Activated gamma-delta T cell treated with anti-CD3 and anti-CD28 coated beads, Interleukin-2, amount 50 U/mL, for 16 hours (primary cell): ENCODE data around the gene NR2C2.
A peak's percentile ranks its signal among the peaks of the same experiment; 100 is the strongest.

Experiments
- DNase-seq: peaks from one replicate; pipeline ENCODE4 v3.0.0-alpha.2; 2020; ENCODE audit warnings: low read depth

NR2C2 gene

DNA sequence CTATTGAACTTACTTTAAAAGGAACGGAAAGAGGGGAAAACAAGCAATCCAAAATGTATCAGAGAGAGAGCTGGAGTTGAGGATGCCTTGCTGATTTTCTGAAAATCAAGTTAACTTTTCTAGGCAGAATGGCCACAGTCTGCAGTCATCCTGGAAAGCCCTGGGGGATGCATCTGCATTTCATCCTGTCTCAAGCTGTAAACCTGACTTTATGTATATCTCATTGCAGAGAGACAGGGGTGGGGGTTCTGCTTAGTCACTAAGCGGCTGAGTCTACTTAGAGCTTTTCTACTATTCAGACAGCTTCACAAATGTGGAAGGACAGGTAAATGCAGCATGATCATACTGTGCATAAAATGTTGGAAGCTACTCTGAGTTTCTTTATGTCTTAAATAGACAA is 76.3 kb downstream of the NR2C2 start:
- DNase-seq: no peak

DNA sequence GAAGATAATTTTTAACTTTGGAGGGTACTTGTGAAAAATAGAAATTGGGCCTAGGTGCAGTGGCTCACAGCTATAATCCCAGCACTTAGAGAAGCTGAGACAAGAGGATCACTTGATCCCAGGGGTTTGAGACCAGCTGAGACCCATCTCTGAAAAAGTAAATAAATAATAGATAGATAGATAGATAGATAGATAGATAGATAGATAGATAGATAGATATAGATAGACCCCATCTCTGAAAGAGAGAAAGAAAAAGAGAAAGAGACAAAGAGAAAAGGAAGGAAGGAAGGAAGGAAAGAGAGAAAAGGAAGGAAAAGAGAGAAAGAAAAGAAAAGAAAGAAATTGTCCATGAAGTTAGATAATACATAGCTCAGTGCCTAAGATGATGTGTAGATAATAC is 82.2 kb downstream of the NR2C2 start:
- DNase-seq: no peak

DNA sequence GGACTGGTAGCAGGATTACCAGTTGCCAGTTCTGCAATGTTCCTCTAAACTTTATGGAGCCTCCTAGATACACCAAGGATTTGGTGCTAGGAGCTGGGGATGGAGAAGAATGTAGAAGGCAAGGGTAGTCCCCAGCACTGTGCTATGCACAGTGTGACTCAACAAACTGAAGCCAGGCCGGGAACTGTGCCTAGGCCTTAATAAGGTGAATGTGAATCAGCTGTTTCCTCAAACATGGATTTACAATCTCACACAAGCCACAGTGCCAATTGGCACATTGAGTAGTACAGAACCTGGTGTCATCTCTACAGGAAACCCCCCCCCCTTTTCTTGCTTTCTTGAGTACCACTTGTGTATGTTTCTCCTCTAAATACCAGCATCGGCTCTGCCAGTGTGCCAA is 85.3 kb downstream of the NR2C2 start:
- DNase-seq: no peak

DNA sequence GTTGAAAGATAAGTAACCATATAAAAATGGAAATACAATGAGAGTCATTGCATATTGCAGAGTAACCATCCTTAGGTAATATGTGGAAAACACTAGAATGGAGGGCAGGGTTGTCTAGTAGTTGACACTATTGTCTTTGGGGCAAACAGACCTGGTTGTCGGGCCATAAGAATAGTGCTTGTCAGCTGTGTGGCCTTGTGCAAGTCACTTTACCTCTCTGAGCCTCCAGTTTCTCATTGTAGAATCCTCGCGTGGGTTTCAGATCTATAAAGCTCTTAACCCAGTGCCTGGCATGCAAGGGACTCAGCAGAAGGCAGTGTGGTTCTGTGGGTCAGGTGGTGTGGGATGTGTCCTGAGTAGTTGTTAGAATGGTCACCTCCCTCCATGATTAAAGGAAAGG is 85.7 kb downstream of the NR2C2 start:
- no peak for DNase-seq

DNA sequence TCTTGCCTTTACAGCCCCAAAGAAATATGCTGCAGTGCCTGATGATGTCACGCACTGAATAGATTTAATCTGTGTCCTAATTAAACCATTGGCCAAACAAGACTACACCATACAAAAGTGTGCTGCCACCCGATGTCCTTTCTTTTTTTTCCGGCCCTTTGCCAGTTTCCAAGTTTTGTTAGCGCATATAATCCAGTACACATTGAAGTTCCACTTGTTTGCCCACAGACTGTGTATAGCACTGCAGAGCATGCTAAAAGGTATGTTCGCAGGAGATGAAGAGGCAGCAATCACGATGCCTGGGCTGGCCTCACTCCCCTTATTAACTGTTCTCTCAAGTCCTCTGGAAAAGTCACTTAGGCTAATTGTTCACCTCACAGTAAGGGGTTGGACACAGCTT is 90.9 kb downstream of the NR2C2 start:
- DNase-seq: no peak

DNA sequence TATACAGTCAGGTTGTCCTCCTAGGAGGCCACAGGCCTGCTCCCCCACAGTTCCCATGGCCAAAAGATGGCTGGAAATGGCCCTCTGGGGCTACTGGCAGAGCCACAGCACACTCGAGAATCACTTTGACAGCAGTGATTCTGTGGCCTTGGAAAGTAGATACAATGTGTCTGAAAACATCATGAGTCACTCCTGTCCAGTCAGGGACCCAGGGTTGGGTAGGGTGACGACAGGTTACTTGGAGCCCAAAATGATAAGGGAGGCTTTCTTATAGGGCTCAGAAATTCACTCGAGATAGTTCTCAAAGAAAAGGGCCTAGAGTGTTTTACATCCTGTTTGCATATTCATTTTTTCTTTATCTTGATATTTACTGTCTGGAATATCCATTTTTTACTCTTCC is 93.5 kb downstream of the NR2C2 start:
- DNase-seq: no peak

DNA sequence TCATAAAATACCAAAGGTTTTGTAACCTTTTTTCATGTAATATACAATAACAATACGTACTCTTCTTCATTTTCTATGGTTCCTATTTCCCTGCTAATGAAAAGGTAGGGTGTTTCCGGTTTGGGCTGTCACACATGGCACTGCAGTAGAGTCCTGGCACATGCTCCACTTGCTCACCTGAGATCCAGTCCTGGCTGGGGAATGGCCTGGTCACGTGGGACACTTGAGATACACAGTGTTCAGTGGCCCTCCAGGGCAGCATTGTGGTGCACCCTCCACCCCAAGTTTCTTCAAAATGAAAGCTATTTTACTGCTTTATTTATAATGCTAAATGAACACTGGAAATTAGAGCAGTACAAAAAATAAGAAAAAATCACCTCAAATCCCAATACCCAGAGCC is 94.6 kb downstream of the NR2C2 start:
- no peak for DNase-seq

DNA sequence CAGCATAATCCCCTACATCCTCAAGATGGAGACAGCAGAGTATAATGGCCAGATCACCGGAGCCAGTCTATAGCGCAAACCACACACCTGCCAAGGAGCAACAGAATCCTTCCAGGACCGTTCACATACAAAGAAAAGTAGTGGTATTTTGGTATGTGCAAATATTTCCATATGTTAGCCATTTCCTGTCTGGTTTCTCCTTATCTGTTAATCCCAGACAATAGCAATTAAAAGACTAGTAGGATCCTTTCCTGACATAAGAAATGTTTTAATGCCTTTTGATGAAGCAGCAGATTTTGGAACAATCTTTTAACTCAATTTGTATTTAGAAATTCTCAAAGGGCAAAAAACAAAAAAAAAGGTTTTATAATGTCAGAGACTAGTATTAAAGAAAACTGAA is 95.6 kb downstream of the NR2C2 start:
- DNase-seq: no peak

DNA sequence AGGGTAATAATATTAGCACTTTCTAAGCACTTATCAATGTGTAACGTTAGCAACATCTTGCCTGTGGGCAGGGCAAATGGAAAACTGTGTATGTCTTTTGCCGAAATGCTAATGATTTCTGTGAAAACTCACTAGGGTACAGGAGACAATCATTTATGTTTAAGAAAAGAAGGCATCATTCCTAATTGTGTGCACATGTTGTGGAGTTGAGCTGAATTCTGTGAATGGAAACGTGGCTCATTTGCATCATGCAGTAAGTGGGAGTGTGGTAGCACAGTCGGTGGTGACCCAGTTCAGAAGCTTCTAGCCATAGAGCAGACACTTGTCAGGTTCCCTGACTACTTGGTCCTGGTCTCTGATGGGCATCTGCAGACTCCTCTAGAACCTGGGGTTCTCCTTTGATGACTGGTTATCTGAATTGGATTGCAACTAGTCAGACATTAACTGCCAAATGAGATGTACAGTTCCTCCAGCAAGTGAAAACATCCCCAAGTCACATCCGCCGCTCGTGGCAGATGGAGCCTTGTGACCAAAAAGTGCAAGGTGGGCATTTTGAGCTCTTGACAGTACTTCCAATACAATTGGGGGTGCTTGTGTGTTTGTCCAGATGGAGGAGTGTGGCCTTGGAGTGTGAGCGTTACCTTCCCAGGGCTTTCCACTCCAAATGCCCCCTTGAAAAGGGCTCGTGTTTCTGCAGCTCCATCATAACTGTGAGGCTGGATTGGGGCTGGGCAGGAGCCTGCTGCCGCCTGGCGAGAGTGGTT is 96.2 kb downstream of the NR2C2 start:
- DNase-seq: no peak

DNA sequence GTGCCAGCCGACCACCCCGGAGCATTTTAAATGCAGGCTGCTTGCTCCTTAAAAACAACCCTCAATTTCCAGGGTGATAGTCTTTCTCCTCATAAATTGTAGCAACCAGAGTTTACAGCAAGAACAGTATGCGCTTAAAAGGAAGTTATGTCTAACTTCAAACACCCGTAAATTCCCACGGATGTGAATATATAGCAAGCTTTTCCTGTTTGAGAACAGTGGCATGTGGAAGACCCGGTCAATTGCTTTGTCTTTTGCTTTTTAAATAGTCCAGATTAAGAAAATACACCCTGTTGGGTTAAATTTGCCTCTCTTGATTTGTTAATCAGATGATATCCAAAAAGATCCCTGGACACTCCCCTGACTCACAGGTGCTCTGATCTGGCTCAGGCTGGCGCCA is 96.9 kb downstream of the NR2C2 start:
- no peak for DNase-seq

DNA sequence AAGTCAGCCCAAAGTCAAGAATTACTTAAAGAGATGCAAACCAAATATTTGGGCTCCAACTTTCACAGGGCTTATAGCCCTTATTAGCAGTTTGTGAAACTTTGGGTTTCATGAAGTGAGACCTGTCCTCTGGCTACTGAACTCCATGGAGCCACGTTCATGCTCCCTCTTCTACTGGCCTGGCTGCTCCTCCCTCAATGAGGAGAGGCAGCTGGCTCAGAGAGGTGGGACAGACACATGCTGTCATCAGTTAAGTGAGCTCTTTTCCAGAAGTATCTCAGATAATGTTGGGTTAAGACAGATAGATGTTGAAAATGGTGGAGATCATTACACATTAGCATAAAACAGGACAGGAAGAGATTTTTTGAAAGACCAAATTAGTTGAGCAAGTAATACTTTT is 98.3 kb downstream of the NR2C2 start:
- no peak for DNase-seq

DNA sequence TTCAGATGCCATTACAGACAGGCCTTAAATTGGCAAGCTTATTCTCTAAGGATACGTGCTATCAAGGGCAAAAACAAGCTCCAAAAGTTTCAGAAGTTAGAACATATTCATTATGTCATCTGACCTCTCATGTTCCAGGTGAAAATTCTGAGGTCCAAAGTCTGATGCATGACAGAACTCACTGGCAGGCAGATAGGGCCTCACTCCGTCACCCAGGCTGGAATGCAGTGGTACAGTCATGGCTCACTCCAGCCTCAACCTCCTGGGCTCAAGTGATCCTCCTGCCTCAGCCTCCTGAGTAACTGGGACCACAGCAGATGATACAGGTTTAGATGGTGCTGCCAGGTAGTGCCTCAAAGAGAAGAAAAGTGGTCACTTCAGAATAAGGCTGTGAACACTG is 102.2 kb downstream of the NR2C2 start:
- DNase-seq: no peak

DNA sequence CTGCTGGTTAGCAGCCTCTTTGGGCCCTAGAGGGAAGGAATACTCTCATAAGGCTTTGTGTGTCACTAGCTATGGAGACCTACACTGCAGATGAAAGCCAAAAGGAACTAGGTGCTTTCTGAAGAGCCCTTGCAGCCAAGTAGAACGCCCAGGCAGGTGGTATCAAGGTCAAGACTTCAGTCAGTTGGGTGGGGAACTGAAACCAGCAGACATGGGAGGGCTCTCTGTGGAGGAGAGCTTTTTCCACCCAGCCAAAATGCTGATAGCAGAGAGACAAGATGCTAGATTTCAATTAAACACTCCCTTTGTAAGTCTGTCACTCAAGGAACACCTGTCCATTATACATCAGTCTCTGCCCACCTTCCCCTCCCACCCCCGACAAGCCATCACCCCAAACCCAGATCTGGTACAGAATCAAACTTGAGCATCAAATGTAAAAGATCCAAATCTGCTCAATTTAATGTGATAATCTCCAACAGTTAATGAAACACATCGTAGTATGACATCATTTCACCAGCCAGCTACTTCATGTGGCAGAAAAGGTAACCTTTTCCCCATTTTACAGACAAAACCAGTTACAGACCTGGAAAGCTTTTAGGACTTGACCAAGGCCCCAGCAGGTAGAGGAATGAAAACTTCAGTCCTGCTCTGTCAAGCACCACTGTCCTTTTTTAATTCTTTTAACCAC is 103.2 kb downstream of the NR2C2 start:
- DNase-seq: no peak

DNA sequence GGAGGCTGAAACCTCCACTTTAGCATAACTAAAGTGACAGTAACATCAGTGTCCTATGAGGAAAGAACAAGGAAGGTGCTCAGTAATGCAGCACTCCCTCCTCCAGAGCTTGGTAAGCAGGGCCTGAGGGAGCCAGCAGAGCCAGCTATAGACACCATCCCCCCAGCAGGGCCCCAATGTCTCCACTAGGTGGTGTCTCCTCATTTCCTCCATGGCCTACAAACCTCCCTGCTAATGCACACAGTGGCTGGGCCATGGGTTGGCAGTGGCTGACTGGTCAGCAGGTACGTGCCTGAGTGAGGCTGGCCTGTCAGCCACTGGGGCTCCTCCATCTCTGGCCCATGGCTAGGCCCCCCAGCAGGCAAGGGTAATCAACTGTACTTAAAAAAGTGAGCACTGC is 104.1 kb downstream of the NR2C2 start:
- DNase-seq: peak; percentile 16

DNA sequence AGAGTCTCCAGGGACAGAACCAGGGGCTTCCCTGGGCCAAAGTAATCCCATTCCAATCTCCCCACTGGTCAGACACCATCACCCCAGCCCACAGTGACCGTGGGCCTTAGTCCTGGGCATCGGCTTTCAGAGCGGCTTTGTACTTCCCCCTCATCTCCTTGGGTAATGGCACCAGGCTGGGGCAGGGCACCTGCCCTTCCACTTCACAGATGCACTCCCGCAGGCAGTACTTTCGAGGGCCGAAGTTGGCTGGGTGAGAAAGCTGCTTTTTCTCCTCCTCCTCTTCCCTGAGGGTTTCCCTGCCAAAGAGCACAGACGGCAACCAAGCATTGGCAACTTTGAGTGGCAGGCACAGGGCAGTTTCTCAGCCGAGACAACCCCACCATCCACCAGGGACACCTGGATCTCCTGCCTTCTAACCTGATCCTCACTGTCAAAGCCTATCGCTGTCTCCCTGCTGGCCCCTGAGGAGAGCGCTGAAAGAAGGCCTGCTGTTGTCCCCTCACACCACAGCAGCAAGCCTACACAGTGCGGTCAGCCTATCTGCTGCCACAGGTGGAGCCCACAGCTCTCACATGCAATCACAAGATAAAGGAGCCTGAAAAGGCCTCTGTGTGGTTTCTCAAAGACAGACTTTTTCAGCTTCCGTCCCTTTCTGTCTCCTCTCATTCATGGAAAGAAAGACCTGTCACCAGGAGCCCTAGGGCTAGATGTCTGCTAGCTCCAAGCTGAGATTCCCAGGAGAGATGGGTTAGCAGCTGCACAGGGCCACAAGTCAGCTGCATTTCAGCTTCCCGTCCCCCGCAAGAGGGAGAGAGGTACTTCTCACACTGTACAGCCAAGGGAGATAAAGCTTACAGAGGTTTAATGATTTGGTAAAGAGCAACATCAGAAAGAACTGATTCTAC is 105.2 kb downstream of the NR2C2 start:
- DNase-seq: no peak

DNA sequence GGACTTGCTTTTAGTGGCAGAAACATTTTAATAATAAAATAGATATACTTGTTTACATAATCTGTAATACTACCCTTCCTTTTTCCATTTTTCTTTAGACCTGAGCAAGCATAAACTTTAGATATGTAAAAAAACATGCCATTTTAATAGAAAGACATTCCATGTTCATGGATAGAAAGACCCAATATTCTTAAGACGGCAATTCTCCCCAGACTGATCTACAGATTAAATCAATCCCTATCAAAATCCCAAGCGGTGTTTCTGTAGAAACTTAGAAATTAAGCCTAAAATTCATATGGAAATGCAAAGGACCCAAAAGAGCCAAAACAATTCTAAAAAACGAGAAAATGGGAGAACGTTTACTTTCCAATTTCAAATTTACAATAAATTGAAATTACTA is 106.2 kb downstream of the NR2C2 start:
- DNase-seq: no peak

DNA sequence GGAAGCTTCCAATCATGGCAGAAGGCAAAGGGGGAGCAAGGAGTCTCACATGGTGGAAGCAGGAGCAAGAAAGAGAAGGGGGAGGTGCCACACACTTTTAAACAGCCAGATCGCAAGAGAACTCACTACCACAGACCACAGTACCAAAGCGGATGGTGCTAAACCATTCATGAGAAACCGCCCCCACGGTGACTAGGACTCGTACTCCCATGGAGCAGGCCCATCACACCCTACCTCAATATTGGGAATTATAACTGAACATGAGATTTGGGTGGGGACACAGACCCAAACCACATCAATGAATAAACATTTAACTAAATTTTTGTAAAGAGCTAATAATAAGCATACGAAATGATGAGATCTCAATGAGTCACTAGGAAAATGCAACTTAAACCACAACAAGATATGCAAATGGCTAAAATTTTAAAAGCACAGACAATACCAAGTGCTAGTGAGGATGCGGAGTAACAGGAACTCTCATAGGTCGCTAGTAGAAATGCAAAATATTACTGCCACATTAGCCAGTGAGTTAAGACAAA is 107.7 kb downstream of the NR2C2 start:
- DNase-seq: peak; percentile 38

DNA sequence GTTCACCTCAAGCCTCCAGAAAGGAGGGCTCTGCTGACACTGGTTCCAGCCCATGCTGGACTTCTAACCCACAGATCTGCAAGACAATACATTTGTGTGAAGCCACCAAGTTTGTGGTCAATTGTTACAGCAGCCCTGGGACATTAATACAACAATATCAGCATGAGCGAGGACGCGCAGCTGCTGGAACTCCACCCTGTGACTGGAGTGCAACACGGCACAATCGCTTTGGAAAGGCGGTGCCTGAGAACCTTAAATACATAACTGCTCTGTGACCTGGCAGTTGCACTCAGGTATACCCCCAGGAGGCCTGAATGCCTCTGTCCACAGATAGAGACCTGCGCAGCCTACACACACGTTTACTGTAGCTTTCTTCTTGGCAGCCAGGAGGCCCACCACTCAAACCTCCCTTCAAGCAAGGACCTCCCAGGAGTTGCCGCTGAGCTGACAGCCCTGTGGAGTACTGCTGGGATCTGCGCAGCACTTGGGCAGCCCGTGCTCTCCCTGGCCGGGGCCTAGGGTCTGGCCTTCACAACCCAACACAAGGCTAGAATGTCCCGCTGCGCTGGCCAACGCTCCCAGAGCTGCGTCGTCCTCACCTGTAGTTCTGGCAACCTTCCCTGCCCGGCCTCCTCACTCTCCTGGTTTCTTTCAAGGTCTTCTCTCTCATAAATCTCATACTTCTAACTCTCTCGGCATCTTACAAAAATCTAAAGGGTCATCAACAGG is 109.5 kb downstream of the NR2C2 start:
- DNase-seq: no peak

DNA sequence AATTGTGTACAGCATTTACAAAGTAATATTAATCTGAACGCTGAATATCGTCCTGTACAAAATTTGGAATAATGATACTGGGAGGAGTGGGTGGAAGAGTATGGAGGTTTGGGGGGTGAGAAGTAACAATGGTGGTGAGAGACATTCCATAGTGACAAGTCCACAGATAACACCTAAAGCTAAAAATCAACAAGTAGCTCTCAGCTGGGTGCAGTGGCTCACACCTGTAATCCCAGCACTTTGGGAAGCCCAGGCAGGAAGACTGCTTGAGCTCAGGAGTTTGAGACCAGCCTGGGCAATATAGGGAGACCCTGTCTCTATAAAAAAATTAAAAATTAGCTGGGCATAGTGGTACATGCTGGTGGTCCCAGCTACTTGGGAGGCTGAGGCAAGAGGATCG is 112.6 kb downstream of the NR2C2 start:
- no peak for DNase-seq

DNA sequence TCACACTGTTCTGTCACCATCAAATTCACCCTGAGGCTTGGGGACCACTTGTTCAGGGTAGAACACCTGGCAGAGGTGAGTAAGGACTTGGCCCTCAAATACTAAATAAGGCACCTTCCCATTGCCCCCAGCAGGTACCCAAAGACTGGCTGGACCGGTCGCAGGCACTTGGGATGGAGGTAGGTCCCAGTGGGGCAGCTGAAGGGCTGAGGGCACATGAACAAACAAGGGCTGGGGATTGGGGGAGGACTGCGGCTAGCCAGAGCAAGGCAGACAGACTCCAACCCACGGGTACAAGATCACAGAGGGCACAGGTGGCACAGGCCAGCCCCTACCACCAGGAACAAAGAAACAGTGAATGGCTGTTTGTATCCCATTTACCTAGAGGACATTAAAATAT is 115.9 kb downstream of the NR2C2 start:
- DNase-seq: no peak

DNA sequence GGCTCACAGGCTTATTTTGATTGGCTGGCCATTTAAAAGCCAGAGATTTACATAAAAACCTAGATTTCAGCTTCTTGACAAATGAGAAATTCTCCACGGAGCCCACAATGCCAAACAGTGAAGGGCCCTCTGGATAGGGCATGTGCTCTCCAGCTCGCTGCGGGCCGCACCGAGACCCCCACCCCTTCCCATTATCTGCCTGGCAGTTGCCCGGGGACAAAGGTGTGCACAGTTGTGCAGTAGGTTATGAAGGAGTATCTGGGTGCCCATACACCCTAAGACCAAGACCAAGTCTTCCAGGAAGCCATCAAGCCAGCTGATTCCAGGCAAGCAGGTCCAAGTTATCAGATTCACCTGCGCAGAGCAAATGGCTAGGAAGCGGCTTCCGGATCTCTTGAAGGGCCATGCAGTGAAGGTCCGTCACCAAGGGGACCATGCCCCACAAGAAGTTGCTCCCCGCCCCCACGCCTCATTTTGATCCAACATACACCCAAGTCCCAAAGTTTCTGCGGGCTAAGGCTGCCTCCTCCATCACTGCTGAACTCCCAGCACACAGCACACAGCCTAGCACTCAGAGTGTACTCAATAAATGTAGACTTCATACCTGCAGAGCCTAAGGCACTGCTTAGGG is 116.4 kb downstream of the NR2C2 start:
- no peak for DNase-seq
